CD4-positive, alpha-beta T cell (primary cell): ENCODE data around the gene ZDHHC6. TPM values are rescaled to one million over a fixed set of nuclear protein-coding genes. Genes with fewer than 3 reads are reported as not detected.
"Not testable (repeated sequence)": the region's sequence is repeated elsewhere in the genome, so short reads cannot be mapped to it uniquely, and the experiment has no call there.

Experiments used
- ATAC-seq: fragments of 200-7000 bp; cut with Tn5 transposase; one replicate; pipeline ENCODE4 v1.10.0; 2022; ENCODE audit warnings: mild to moderate bottlenecking; ENCODE audit not compliant: poor library complexity
- CTCF ChIA-PET: fragments of 350-600 bp; sonication (Branson Sonifier 250); formaldehyde crosslinking; loops from one replicate; lab custom pipeline; 2021; ENCODE audit warnings: antibody characterized with exemption, inconsistent platforms; lab: Charles Lee
- POLR2A ChIA-PET: fragments of 350-600 bp; sonication (Branson Sonifier 250); formaldehyde crosslinking; loops from one replicate; lab custom pipeline; 2021; ENCODE audit warnings: antibody characterized with exemption, inconsistent platforms; lab: Charles Lee
- DNase-seq, 14 experiments: peaks; one replicate each; pipeline ENCODE4 v3.0.0-alpha.2; 2013 to 2020; ENCODE audit warnings: mixed read lengths in 2 of 14
- H3K27ac ChIP-seq, 2 donors: one replicate each; pipeline versions ENCODE4 v1.5.1 to v1.7.0; 2013; ENCODE audit warnings: low read length in 2 of 2, low read depth in 1 of 2, mild to moderate bottlenecking in 1 of 2
- H3K27me3 ChIP-seq, 2 experiments: 1 replicate in 1 of 2; 2 replicates in 1 of 2; pipeline versions ENCODE4 v1.6.1 to v1.7.0; 2013; ENCODE audit warnings: low read length in 2 of 2, control low read depth in 1 of 2, mild to moderate bottlenecking in 1 of 2, moderate library complexity in 1 of 2; ENCODE audit not compliant: insufficient read depth in 2 of 2, control insufficient read depth in 1 of 2
- H3K36me3 ChIP-seq: one replicate; pipeline ENCODE4 v1.6.1; 2013; ENCODE audit warnings: low read length, control low read depth; ENCODE audit not compliant: insufficient read depth
- H3K4me1 ChIP-seq: one replicate; pipeline ENCODE4 v1.6.1; 2013; ENCODE audit warnings: low read length, control low read depth; ENCODE audit not compliant: insufficient read depth
- H3K4me3 ChIP-seq: one replicate; pipeline ENCODE4 v1.5.1; 2013; ENCODE audit warnings: mild to moderate bottlenecking, low read length, moderate library complexity
- H3K9me3 ChIP-seq, 2 experiments: 1 replicate in 1 of 2; 2 replicates in 1 of 2; pipeline versions ENCODE4 v1.6.1 to v1.7.0; 2013; ENCODE audit warnings: low read length in 2 of 2, mild to moderate bottlenecking in 2 of 2, control low read depth in 1 of 2, moderate library complexity in 1 of 2; ENCODE audit not compliant: control insufficient read depth in 1 of 2, insufficient read depth in 1 of 2
- H3K27ac Mint-ChIP-seq: one replicate; pipeline ENCODE4 v1.8.0; 2020; ENCODE audit warnings: mixed read lengths
- H3K27me3 Mint-ChIP-seq: one replicate; pipeline ENCODE4 v1.8.0; 2021; ENCODE audit warnings: mixed read lengths
- H3K36me3 Mint-ChIP-seq: one replicate; pipeline ENCODE4 v1.8.0; 2021; ENCODE audit warnings: low read depth, mixed read lengths
- H3K4me1 Mint-ChIP-seq: one replicate; pipeline ENCODE4 v1.8.0; 2021; ENCODE audit warnings: low read depth, mixed read lengths
- H3K4me3 Mint-ChIP-seq: one replicate; pipeline ENCODE4 v1.8.0; 2020; ENCODE audit warnings: mild to moderate bottlenecking, mixed read lengths
- H3K9me3 Mint-ChIP-seq: one replicate; pipeline ENCODE4 v1.8.0; 2020; ENCODE audit warnings: mixed read lengths
- CTCF ChIP-seq: fragments of 200-600 bp; IDR thresholded peaks from one replicate; pipeline ENCODE4 v1.8.0; 2022; ENCODE audit warnings: antibody characterized with exemption, mild to moderate bottlenecking
- intact Hi-C, 2 experiments: fragments of 100-400 bp; cut with DNase I in 1 of 2; cut with micrococcal nuclease in 1 of 2; formaldehyde crosslinking; loops; one replicate each; pipeline versions ENCODE4 v1.15.1 to v1.9.0; 2023 to 2025; cut with DNase I, micrococcal nuclease
- total RNA-seq, 174 experiments: library from RNA in 2 of 174; stranded (reverse) in 2 of 174; gene quantifications; one replicate each; pipeline ENCODE4 v1.2.3 and lab custom pipeline; 2021 to 2026

ZDHHC6 gene
- total RNA-seq, 2 experiments from 2014 or later, result 34.3 to 39.9 TPM

GRCh38 chr10:112388548-112388947 is 58.2 kb downstream of the ZDHHC6 start:
- CTCF ChIA-PET, result interaction anchor here (1.2 to 1.3 kb wide), 3 partner anchors 11 to 14 kb away, joined by 3 to 5 read pairs (median 4); no protein-coding TSS in a partner anchor
- no peaks in the 10 kb centered on the region for H3K9me3 ChIP-seq
- intact Hi-C loops, result no loop called here
- peak overlapping the region; percentile 49 to 65 for H3K27ac ChIP-seq
- Mint-ChIP-seq H3K9me3 (no peaks in the 10 kb centered on the region), H3K27me3 (no peaks in the 10 kb centered on the region), H3K4me3 (no peak overlapping the region), H3K36me3 (peaks cover 9% of the 10 kb centered on the region), H3K27ac (peak overlapping the region; percentile 72), H3K4me1 (peaks cover 58% of the 10 kb centered on the region)
- ATAC-seq (no peak), DNase-seq (no peak)
- peaks cover 19% of the 10 kb centered on the region for H3K4me1 ChIP-seq
- H3K27me3 ChIP-seq, result no peaks in the 10 kb centered on the region
- no peak overlapping the region for H3K4me3 ChIP-seq
- POLR2A ChIA-PET, result interaction anchor here (5.9 kb wide), 1 partner anchor 13 kb away, joined by 40 read pairs; no protein-coding TSS in a partner anchor
- H3K36me3 ChIP-seq, result peaks cover under 1% of the 10 kb centered on the region
- no peak for TF ChIP-seq CTCF

- ATAC-seq, DNase-seq, H3K27me3 Mint-ChIP-seq, intact Hi-C loops, H3K36me3 Mint-ChIP-seq, H3K9me3 Mint-ChIP-seq, H3K27me3 ChIP-seq, H3K9me3 ChIP-seq, H3K4me3 Mint-ChIP-seq, H3K4me3 ChIP-seq, H3K36me3 ChIP-seq: not testable (repeated sequence)
- CTCF ChIA-PET, result interaction anchor here (0.7 to 1.3 kb wide), 3 partner anchors 13 to 47 kb away, joined by 3 to 4 read pairs (median 4); no protein-coding TSS in a partner anchor
- H3K27ac ChIP-seq, result peak overlapping the region in 1 of 2 donors; percentile 49
- H3K27ac Mint-ChIP-seq, result peak overlapping the region; percentile 72
- H3K4me1 ChIP-seq, result peaks cover 24% of the 10 kb centered on the region
- POLR2A ChIA-PET, result interaction anchor here (2.1 to 5.9 kb wide), 2 partner anchors 12 to 59 kb away, joined by 5 to 40 read pairs; partner anchors contain the start of genes VTI1A and ZDHHC6
- H3K4me1 Mint-ChIP-seq, result peaks cover 53% of the 10 kb centered on the region
Measured at GRCh38 chr10:112388056-112388455, 58.7 kb downstream of the ZDHHC6 start.

GRCh38 chr10:112385201-112385600 is 61.5 kb downstream of the ZDHHC6 start:
- no peaks in the 10 kb centered on the region for H3K27me3 ChIP-seq
- intact Hi-C loops, result no loop called here
- Mint-ChIP-seq H3K27me3 (no peaks in the 10 kb centered on the region), H3K36me3 (peaks cover 32% of the 10 kb centered on the region), H3K9me3 (no peaks in the 10 kb centered on the region), H3K4me3 (no peak overlapping the region), H3K4me1 (peaks cover 71% of the 10 kb centered on the region), H3K27ac (no peak overlapping the region)
- no peak for ATAC-seq
- POLR2A ChIA-PET, result interaction anchor here (0.5 to 5.9 kb wide), 2 partner anchors 9 to 58 kb away, joined by 3 to 40 read pairs; no protein-coding TSS in a partner anchor
- no peak overlapping the region for H3K4me3 ChIP-seq
- TF ChIP-seq CTCF, result no peak
- H3K27ac ChIP-seq, result no peak overlapping the region
- peaks cover 30% of the 10 kb centered on the region for H3K4me1 ChIP-seq
- peaks cover 27% of the 10 kb centered on the region for H3K36me3 ChIP-seq
- DNase-seq, result no peak
- H3K9me3 ChIP-seq, result no peaks in the 10 kb centered on the region
- CTCF ChIA-PET, result interaction anchor here (1.3 to 1.4 kb wide), 2 partner anchors 10 to 12 kb away, joined by 4 to 6 read pairs; no protein-coding TSS in a partner anchor
